Measurements from ENCODE around the gene RAB44.

DNA sequence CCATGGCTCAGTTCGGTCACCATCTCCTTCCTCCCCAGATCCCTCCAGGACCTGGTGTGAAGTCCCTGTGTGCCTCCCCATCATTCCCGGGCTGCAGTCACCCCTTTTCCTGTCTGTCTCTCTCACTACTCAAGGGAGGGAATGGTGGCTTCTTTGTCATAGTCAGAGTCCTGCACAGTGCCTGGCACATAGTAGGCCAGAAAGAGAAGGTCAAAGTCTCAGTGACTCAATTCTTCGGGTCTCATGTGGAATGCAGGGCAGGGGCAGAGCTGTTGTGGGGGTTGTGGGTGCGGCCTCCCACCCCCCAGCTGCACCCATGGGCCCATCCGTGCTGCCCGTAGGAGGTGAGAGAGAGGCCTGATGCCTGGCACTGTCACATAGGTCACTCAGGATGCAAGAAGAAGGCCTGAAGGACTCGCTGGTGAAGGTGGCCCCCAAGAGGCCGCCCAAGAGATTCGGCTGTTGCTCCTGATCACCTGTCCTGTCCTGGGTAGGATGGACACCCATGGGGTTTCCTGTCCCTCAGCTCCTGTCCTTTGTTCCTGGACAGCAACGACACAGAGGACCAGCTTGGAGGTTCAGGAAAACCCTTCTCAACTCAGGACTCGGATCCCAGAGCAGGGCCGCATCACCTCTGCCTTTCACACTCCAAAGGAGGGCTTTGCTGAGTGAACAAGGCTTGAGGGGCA is 34.1 kb downstream of the RAB44 start:
- TF ChIP-seq, protein P1, sequence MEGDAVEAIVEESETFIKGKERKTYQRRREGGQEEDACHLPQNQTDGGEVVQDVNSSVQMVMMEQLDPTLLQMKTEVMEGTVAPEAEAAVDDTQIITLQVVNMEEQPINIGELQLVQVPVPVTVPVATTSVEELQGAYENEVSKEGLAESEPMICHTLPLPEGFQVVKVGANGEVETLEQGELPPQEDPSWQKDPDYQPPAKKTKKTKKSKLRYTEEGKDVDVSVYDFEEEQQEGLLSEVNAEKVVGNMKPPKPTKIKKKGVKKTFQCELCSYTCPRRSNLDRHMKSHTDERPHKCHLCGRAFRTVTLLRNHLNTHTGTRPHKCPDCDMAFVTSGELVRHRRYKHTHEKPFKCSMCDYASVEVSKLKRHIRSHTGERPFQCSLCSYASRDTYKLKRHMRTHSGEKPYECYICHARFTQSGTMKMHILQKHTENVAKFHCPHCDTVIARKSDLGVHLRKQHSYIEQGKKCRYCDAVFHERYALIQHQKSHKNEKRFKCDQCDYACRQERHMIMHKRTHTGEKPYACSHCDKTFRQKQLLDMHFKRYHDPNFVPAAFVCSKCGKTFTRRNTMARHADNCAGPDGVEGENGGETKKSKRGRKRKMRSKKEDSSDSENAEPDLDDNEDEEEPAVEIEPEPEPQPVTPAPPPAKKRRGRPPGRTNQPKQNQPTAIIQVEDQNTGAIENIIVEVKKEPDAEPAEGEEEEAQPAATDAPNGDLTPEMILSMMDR (IDR thresholded peaks at IDR 0.05), result no peak
- no peak for TF ChIP-seq POLR2AphosphoS5 (IDR thresholded peaks at IDR 0.05)

All from prostate gland (tissue), 2 donors.